KG1 (cell line): ENCODE data around the gene PLAC8L1.
"Not testable (repeated sequence)": the region's sequence is repeated elsewhere in the genome, so short reads cannot be mapped to it uniquely, and the experiment has no call there.

ENCODE experiments used
- DNase-seq: peaks from one replicate; lab custom pipeline; 2025; lab: John Stamatoyannopoulos, UW

Gene PLAC8L1

GRCh38 chr5:146105477-146105876 lies at the start of gene PLAC8L1:
Gene PLAC8L1 (minus strand): TSS chr5:146105577. CDS start chr5:146104311, 1,266 bp downstream.
- no peak for DNase-seq

- no peak for DNase-seq
Observed at GRCh38 chr5:146151970-146152369, 46.6 kb upstream of the PLAC8L1 start.

DNA sequence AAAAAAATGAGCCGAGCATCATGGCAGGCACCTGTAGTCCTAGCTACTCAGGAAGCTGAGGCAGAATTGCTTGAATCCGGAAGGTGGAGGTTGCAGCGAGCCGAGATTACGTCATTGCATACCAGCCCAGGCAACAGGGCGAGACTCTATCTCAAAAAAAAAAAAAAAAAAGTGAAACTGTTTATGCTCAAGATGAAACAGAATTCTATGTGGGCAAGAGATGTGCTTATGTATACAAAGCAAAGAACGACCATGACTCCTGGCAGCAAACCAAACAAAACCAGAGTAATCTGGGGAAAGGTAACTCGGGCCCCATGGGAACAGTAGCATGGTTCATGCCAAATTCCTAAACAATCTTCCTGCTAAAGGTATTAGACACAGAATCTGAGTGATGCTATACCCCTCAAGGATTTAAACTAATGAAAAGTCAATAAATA lies 32.6 kb upstream of the PLAC8L1 start:
- no peak for DNase-seq

DNA sequence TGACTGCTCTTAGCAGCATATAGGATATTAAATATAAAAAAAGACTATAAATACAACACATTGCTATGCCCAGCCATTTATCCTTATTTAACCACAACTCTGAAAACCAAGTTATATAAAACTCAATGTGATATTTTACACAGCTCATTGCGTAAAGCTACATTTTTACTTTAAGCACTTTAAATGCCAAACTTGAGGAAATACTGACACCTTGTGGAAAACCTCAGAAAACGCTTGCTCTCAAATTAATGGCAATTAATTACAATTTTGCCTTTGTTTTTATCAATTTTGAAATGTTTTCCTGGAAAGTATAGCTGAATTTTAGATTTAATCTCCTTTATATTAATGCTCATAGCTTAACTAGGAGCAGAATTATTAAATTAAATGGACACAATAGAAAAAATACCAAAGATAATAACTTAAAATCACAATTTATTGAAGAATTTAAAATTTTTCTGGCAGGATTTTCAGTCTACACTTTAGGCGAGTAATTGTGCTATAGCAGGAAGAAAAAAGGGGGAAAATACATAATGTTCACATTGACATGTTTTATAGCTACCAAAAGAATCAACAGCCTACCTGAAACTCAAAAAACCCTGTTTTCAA lies 25.2 kb upstream of the PLAC8L1 start:
- no peak for DNase-seq

- DNase-seq, result no peak
Observed at GRCh38 chr5:146126068-146126467, 20.7 kb upstream of the PLAC8L1 start.

DNA sequence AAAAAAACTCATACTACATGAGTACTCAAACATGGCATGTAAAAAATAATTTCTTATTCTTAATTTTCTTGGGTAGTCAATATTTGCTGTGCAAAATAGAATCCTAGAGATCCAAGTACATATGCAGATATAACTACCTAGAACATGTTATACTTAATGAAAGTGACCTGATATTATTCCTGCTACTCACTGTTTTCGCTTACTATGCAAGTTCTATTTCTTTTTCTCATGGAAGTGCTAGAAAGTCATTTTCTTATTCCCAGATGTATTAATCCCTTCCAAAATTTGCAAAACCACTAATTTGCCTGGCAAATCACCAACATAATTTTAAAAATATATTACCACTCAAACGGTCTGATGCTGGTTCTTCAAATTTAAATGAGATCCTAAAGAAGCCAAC lies 19.2 kb upstream of the PLAC8L1 start:
- no peak for DNase-seq

DNA sequence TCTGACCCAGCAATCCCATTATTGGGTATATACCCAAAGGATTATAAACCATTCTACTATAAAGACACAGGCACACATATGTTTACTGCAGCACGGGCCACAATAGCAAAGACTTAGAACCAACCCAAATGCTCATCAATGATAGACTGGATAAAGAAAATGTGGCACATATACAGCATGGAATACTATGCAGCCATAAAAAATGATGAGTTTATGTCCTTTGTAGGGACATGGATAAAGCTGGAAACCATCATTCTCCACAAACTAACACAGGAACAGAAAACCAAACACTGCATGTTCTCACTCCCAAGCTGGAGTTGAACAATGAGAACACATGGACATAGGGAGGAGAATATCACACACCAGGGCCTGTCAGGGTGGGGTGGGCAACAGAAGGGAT lies 16.1 kb upstream of the PLAC8L1 start:
- not testable (repeated sequence) for DNase-seq

DNA sequence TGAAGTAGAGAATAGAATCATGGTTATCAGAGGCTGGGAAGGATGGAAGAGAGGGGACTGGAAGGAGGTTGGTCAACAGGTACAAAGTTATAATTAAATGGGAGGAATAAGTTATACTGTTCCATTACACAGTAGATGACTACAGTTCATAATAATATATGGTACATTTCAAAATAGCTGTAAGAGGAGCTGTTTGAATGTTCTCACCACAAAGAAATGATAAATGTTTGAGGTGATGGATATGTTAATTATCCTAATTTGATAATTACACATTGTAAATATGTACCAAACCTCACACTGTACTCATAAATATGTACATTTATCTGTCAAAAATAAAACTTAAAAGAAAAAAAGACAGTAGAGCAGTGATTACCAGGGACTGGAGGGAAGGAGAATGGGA lies 12.9 kb upstream of the PLAC8L1 start:
- DNase-seq, result no peak

DNA sequence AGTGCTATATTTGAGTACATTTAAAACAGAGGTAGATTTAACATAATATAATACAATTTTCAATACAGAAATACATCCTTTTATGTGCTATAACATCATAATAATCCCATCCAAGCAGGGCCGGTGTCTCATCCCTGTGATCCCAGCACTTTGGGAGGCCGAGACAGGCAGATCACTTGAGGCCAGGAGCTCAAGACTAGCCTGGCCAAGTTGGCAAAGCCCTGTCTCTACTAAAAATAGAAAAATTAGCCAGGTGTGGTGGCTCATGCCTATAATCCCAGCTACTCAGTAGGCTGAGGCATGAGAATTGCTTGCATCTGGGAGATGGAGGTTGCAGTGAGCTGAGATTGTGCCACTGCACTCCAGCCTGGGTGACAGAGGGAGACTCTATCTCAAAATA lies 11.8 kb upstream of the PLAC8L1 start:
- DNase-seq, result not testable (repeated sequence)

GRCh38 chr5:146116361-146116760 lies 11.0 kb upstream of the PLAC8L1 start:
- no peak for DNase-seq

GRCh38 chr5:146112476-146112875 lies 7.1 kb upstream of the PLAC8L1 start:
- no peak for DNase-seq

DNA sequence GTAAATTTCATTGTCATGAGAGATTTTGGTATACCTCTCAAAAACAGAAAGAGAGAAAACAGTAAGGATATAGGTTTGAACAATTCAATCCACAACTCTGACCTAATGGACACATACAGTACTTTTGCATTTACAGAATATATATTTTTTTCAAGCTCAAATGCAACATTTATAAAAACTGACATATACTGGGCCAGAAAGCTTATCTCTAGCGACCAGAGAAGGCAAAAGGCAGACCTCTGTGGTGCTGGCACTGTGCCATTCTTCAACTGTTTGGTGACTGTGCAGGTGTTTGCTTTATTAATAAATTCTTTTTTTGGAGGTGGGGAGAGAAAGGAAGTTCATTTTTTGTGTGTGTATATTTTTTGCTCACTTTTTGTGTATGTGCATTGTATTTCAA lies 6.0 kb upstream of the PLAC8L1 start:
- DNase-seq, result no peak

GRCh38 chr5:146109379-146109778 lies 4.0 kb upstream of the PLAC8L1 start:
- no peak for DNase-seq

DNA sequence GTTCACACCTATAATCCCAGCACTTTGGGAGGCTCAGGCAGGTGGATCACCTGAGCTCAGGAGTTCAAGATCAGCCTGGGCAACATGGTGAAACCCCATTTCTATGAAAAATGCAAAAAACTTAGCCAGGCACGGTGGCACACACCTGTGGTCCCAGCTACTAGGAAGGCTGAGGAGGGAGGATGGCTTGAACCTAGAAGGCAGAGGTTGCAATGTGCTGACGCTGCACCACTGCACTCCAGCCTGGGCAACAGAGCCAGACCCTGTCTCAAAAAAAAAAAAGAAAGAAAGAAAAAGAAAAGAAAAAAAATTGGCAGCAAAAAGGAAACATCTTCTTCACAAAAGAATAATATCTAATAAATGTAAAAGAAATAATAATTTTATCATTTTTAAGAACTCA lies 3.5 kb upstream of the PLAC8L1 start:
- not testable (repeated sequence) for DNase-seq

GRCh38 chr5:146107901-146108300 lies 2.5 kb upstream of the PLAC8L1 start:
- no peak for DNase-seq

GRCh38 chr5:146103594-146103993 lies 1.8 kb downstream of the PLAC8L1 start:
- DNase-seq, result no peak

DNA sequence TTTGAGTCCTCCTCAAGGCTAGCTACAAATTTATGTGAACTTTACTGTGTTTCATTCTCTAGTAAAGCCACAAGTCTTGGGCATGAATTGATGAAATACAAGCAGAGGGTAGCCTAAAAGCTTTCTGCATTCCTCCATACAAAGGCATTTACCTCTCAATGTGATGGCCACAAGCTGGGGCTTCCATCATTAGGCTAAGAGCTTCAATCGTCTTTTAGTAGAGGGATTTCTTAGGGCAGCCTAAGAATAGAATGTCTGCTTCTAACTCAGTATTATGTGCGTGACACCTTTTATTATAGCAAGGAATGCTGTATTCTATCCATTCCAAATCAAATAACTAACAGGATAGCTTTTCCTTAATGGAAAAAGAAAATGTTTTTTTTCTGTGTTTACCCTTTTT lies 3.7 kb downstream of the PLAC8L1 start:
- DNase-seq, result no peak

GRCh38 chr5:146098047-146098446 lies 7.3 kb downstream of the PLAC8L1 start:
- DNase-seq, result no peak

DNA sequence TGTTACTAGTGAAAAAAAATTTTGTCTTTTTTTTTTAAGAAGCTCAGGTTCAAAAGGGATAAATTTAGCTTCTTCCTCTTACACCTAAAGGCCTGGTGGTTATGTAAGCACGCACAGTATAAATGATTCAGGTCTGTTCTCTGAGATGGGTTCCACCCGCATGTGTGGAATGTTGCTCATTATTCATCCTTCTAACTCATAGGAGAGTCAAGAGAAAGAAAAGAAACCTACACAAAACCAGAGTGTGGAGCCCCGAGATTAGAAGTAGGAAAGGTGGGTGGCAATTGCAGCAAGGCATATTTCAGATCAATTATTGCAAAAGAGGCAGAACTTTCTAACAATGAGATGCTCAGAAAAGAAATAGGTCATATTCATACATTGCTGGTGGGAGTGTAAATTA lies 13.5 kb downstream of the PLAC8L1 start:
- DNase-seq, result no peak

DNA sequence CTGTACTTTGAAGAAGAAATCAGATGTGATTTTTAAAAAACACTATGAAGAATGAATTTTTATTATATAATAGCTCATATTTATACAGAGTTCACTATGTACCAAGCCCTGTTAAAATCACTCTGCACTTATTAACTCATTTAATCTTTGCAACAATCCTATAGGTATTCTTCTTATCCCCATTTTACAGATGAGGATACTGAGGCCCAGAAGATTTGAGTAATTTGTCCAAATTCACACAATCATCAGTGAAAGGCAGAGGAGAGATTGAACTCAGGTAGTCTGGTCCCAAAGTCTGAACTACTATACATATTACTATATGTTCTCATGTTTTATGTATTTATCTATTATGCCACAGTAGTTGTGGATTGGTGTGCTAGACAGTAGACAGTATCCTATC lies 16.1 kb downstream of the PLAC8L1 start:
- DNase-seq, result no peak

DNA sequence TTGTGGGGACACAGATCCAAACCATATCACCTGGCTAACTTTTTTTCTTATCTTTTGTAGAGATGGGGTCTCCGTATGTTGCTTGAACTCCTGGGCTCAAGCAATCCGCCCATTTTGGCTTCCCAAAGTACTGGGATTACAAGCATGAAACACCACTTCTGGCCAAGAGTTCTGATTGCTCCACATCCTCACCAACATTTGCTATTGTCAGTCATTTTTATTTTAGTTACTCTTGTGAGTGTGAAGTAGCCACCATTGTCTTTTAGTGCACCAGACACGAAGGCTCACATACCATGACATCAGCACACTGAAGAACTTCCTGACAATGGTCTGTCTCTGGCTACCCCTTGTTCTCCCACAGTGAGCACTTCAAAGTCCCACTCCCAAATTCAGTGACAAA lies 17.3 kb downstream of the PLAC8L1 start:
- no peak for DNase-seq

- DNase-seq, result no peak
Observed at GRCh38 chr5:146084376-146084775, 21.0 kb downstream of the PLAC8L1 start.

DNA sequence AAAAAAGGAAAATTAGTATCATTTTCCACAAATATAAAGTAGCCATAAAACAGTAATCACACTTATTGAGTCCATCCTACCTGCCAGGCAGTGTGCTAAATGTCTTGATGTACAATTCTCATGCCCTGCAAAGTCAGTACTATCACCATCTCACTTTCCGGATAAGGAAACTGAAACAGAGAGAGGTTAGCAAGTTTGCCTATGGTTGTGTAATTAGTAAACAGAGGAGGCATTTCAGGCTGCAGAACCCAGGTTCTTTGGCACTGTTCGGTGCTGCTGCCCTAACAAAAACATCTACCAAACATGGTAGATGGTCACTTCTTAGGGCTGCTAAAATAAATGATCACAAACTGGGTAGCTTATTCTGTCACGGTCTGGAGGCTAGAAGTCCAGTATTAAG lies 22.6 kb downstream of the PLAC8L1 start:
- no peak for DNase-seq

DNA sequence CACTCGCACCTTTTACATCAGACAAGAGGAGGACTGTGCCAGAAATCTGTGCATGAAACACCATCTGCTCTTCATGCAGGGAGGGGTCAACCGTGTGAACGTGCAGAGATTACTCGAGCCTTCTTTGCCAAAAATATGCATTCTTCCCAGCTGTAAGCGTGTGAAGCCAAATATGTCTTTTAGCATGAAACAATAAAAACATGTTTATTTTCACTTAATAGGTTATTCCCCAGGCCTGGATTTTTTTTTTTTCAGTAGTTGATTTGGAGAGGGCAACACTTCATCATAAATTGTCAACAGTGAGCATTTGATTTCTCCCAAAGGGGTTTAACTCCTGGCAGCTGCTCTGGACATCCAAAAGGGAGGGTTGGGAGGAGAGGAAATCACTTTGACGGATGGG lies 23.8 kb downstream of the PLAC8L1 start:
- DNase-seq, result no peak
